HFFc6 (cell line): ENCODE results near the gene FHAD1. TPM values are rescaled to one million over a fixed set of nuclear protein-coding genes. Genes with fewer than 3 reads are reported as not detected.
A peak's percentile ranks its signal among the peaks of the same experiment; 100 is the strongest.

ENCODE experiments used
- DNase-seq: peaks from one replicate; pipeline ENCODE4 v3.0.0-alpha.2; 2018
- H3K27ac Mint-ChIP-seq: 2 replicates; pipeline ENCODE4 v1.8.0; 2020; ENCODE audit warnings: mild to moderate bottlenecking, mixed read lengths
- H3K27me3 Mint-ChIP-seq: 2 replicates; pipeline ENCODE4 v1.8.0; 2021; ENCODE audit warnings: mild to moderate bottlenecking, moderate library complexity, mixed read lengths; ENCODE audit not compliant: insufficient read depth
- H3K36me3 Mint-ChIP-seq: 2 replicates; pipeline ENCODE4 v1.8.0; 2021; ENCODE audit warnings: low read depth, mixed read lengths
- H3K4me1 Mint-ChIP-seq: 2 replicates; pipeline ENCODE4 v1.8.0; 2020; ENCODE audit warnings: low read depth, mixed read lengths
- H3K4me3 Mint-ChIP-seq: 2 replicates; pipeline ENCODE4 v1.8.0; 2020; ENCODE audit warnings: mild to moderate bottlenecking, moderate library complexity, mixed read lengths
- H3K9me3 Mint-ChIP-seq: 2 replicates; pipeline ENCODE4 v1.8.0; 2020; ENCODE audit warnings: mild to moderate bottlenecking, mixed read lengths
- CTCF ChIP-seq: fragments of 200-600 bp; sonication (generic); IDR thresholded peaks from 2 replicates; pipeline ENCODE4 v1.5.0; 2021; ENCODE audit warnings: antibody characterized with exemption, mild to moderate bottlenecking
- total RNA-seq, 6 experiments: library from RNA; stranded (reverse); fragmentation: NEBNext Ultra II Directional; extraction: Animal tissue kit (Norgen Biotek cat#: 25700); gene quantifications; 2 replicates in 1 of 6; 3 replicates in 5 of 6; pipeline ENCODE4 v1.2.3, GENCODE V29; 2021

Gene FHAD1
- total RNA-seq, 6 experiments from 2014 or later: 0.16 to 0.25 TPM; not detected in 4

GRCh38 chr1:15343729-15344128, 96.7 kb downstream of the FHAD1 start:
- peaks cover 4% of the 10 kb centered on the region; the same call in 1 of the 2 replicates for H3K9me3 Mint-ChIP-seq
- peaks cover 2% of the 10 kb centered on the region; the same call in 1 of the 2 replicates for H3K27me3 Mint-ChIP-seq
- peak overlapping the region; percentile 58; the same call in 1 of the 2 replicates for H3K4me3 Mint-ChIP-seq
- DNase-seq: no peak
- H3K27ac Mint-ChIP-seq: no peak overlapping the region
- H3K36me3 Mint-ChIP-seq: no peaks in the 10 kb centered on the region
- H3K4me1 Mint-ChIP-seq: peaks cover 45% of the 10 kb centered on the region
- TF ChIP-seq CTCF: no peak

GRCh38 chr1:15344380-15344779, 97.4 kb downstream of the FHAD1 start:
- H3K9me3 Mint-ChIP-seq: peaks cover 4% of the 10 kb centered on the region; the same call in 1 of the 2 replicates
- H3K27ac Mint-ChIP-seq: peak overlapping the region; percentile 13; the same call in 1 of the 2 replicates
- peaks cover 2% of the 10 kb centered on the region; the same call in 1 of the 2 replicates for H3K27me3 Mint-ChIP-seq
- DNase-seq: no peak
- no peak for TF ChIP-seq CTCF
- no peak overlapping the region for H3K4me3 Mint-ChIP-seq
- H3K4me1 Mint-ChIP-seq: peaks cover 41% of the 10 kb centered on the region
- H3K36me3 Mint-ChIP-seq: no peaks in the 10 kb centered on the region

- Mint-ChIP-seq H3K27me3 (peaks cover 2% of the 10 kb centered on the region), H3K4me3 (no peak overlapping the region), H3K9me3 (peaks cover 4% of the 10 kb centered on the region; the same call in 1 of the 2 replicates), H3K36me3 (no peaks in the 10 kb centered on the region), H3K4me1 (peaks cover 37% of the 10 kb centered on the region), H3K27ac (no peak overlapping the region)
- no peak for TF ChIP-seq CTCF
- no peak for DNase-seq
Measured at GRCh38 chr1:15344800-15345704, 98.0 kb downstream of the FHAD1 start.

- H3K4me3 Mint-ChIP-seq: no peak overlapping the region
- TF ChIP-seq CTCF: no peak
- no peaks in the 10 kb centered on the region for H3K9me3 Mint-ChIP-seq
- no peak overlapping the region for H3K27ac Mint-ChIP-seq
- peaks cover 37% of the 10 kb centered on the region for H3K4me1 Mint-ChIP-seq
- DNase-seq: no peak
- peaks cover 2% of the 10 kb centered on the region for H3K27me3 Mint-ChIP-seq
- no peaks in the 10 kb centered on the region for H3K36me3 Mint-ChIP-seq
Measured at GRCh38 chr1:15345705-15346345, 98.8 kb downstream of the FHAD1 start.

- H3K27ac Mint-ChIP-seq: no peak overlapping the region
- no peak overlapping the region for H3K4me3 Mint-ChIP-seq
- peaks cover 35% of the 10 kb centered on the region for H3K4me1 Mint-ChIP-seq
- no peak for TF ChIP-seq CTCF
- H3K27me3 Mint-ChIP-seq: peaks cover 2% of the 10 kb centered on the region
- H3K36me3 Mint-ChIP-seq: no peaks in the 10 kb centered on the region
- no peak for DNase-seq
- no peaks in the 10 kb centered on the region for H3K9me3 Mint-ChIP-seq
Measured at GRCh38 chr1:15346346-15347030, 99.5 kb downstream of the FHAD1 start.
